Measurements from ENCODE around the gene TMCC1. TPM values are rescaled to one million over a fixed set of nuclear protein-coding genes. Genes with fewer than 3 reads are reported as not detected.

TMCC1 gene
- total and polyA plus RNA-seq, 7 experiments from 2014 or later = 2.6 to 39.4 (median 35.5) TPM

DNA sequence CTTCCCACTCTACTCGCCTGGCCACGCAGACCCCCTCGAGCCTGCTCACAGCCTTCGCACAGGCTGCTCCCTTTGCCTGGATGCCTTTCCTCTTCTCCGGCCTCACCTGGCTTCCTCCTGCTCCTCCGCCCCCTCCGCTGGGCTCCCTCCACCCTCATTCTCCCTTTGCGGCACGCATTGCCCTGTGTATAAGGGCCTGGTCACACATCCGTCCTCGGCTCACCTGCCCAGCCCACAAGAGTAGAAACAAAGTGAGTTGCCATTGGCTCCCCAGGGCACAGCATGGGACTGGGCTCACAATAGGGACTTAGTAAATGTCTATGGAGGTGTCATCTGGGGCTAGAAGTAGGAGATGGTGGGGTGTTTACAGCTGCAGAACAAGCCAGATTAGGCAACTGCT, 291.2 kb downstream of the TMCC1 start:
- Histone ChIP-seq H3K9me3 (ENCODE audit: control insufficient read depth in 2 of 3, low read length in 3 of 3) (no peaks in the 10 kb centered on the region), H3K4me3 (ENCODE audit: low read length) (no peak overlapping the region), H3K36me3 (ENCODE audit: control insufficient read depth in 2 of 3, insufficient read depth in 3 of 3, low read length in 3 of 3) (no peaks in the 10 kb centered on the region), H3K4me1 (ENCODE audit: control insufficient read depth in 2 of 2, insufficient read depth in 2 of 2, low read length in 2 of 2) (peaks cover 0 to 2% of the 10 kb centered on the region in 2 donors), H3K27me3 (ENCODE audit: control insufficient read depth in 2 of 2, insufficient read depth in 2 of 2, low read length in 2 of 2) (peaks cover 0 to 6% of the 10 kb centered on the region in 2 donors), H3K27ac (ENCODE audit: low read depth, low read length) (no peak overlapping the region)
- Mint-ChIP-seq H3K4me3 (no peak overlapping the region), H3K27ac (peak overlapping the region in 2 of 9 donors; percentile 20 to 50), H3K4me1 (peaks cover 4 to 22% (median 6%) of the 10 kb centered on the region in 7 donors), H3K36me3 (peaks cover 0 to 4% (median 0%) of the 10 kb centered on the region in 5 donors), H3K27me3 (peaks cover 8 to 57% (median 11%) of the 10 kb centered on the region in 5 donors), H3K9me3 (peaks cover 0 to 1% (median 0%) of the 10 kb centered on the region in 11 donors)
- intact Hi-C loops (cut with micrococcal nuclease) = loop anchor here in 1 of 2 donors (10.0 kb wide), 1 partner anchor 108 kb away; no protein-coding TSS in a partner anchor
- POLR2A ChIA-PET = no interaction called here
- CTCF ChIA-PET = no interaction called here
- no peak for DNase-seq
- ATAC-seq = no peak

DNA sequence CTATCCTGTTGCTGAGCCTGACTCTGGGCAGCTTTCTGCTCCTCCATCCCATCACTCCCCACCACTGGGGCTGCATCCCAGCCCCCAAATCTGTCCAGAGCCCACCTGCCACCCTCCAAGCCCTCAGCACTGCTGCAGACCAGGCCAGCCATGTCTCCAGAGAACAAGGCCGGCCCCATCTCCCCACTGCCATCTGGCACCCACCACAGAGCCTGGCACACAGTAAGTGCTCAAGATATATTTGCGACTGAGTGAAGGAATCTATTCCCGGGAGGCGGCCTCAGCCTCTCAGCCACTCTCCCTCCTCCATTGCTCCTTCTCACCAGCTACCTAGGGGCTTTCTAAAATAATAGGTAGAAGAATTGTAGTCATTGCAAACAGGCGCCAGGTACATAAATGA, 291.8 kb downstream of the TMCC1 start:
- Mint-ChIP-seq H3K36me3 (peaks cover 0 to 2% (median 0%) of the 10 kb centered on the region in 5 donors), H3K4me3 (no peak overlapping the region), H3K9me3 (peaks cover 0 to 1% (median 0%) of the 10 kb centered on the region in 11 donors), H3K27me3 (peaks cover 8 to 55% (median 11%) of the 10 kb centered on the region in 5 donors), H3K4me1 (peaks cover 3 to 21% (median 6%) of the 10 kb centered on the region in 7 donors), H3K27ac (no peak overlapping the region)
- DNase-seq (no peak), ATAC-seq (no peak)
- H3K4me1 ChIP-seq (ENCODE audit: control insufficient read depth in 2 of 2, insufficient read depth in 2 of 2, low read length in 2 of 2) = no peaks in the 10 kb centered on the region
- intact Hi-C loops (cut with micrococcal nuclease) = loop anchor here in 1 of 2 donors (10.0 kb wide), 1 partner anchor 107 kb away; no protein-coding TSS in a partner anchor
- no peaks in the 10 kb centered on the region for H3K36me3 ChIP-seq (ENCODE audit: control insufficient read depth in 2 of 3, insufficient read depth in 3 of 3, low read length in 3 of 3)
- ChIA-PET CTCF (no interaction called here), POLR2A (no interaction called here)
- H3K9me3 ChIP-seq (ENCODE audit: control insufficient read depth in 2 of 3, low read length in 3 of 3) = no peaks in the 10 kb centered on the region
- no peak overlapping the region for H3K27ac ChIP-seq (ENCODE audit: low read depth, low read length)
- peaks cover 0 to 6% of the 10 kb centered on the region in 2 donors for H3K27me3 ChIP-seq (ENCODE audit: control insufficient read depth in 2 of 2, insufficient read depth in 2 of 2, low read length in 2 of 2)
- no peak overlapping the region for H3K4me3 ChIP-seq (ENCODE audit: low read length)

DNA sequence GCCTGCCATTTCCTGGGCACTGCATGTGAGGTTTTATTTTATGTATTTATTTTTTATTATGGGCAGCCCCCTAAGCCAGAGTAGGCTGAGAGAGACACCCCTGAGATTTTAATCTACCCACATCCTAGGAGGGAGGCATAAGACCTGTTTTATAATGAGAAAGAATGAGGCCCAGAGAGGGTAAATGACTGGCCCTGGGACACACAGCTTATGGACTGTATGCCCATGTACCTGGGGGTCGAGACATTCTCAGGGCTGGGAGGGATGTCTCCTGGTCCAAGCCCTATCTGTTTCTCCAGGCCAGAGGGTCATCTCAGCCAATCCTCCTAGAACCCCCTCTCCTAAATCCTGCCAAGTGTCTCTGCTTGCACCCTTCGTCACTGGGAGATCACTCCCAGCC, 293.2 kb downstream of the TMCC1 start:
- Histone ChIP-seq H3K27me3 (ENCODE audit: control insufficient read depth in 2 of 2, insufficient read depth in 2 of 2, low read length in 2 of 2) (peaks cover 0 to 6% of the 10 kb centered on the region in 2 donors), H3K27ac (ENCODE audit: low read depth, low read length) (no peak overlapping the region), H3K4me3 (ENCODE audit: low read length) (no peak overlapping the region), H3K4me1 (ENCODE audit: control insufficient read depth in 2 of 2, insufficient read depth in 2 of 2, low read length in 2 of 2) (peaks cover 0 to 5% of the 10 kb centered on the region in 2 donors), H3K9me3 (ENCODE audit: control insufficient read depth in 2 of 3, low read length in 3 of 3) (no peaks in the 10 kb centered on the region), H3K36me3 (ENCODE audit: control insufficient read depth in 2 of 3, insufficient read depth in 3 of 3, low read length in 3 of 3) (no peaks in the 10 kb centered on the region)
- ATAC-seq (no peak), DNase-seq (no peak)
- peaks cover 6 to 56% (median 8%) of the 10 kb centered on the region in 5 donors for H3K27me3 Mint-ChIP-seq
- H3K4me1 Mint-ChIP-seq = peaks cover 0 to 20% (median 1%) of the 10 kb centered on the region in 7 donors
- H3K36me3 Mint-ChIP-seq = no peaks in the 10 kb centered on the region
- H3K4me3 Mint-ChIP-seq = no peak overlapping the region
- POLR2A ChIA-PET = no interaction called here
- H3K9me3 Mint-ChIP-seq = no peaks in the 10 kb centered on the region
- intact Hi-C loops (cut with micrococcal nuclease) = loop anchor here in 1 of 2 donors (10.0 kb wide), 1 partner anchor 106 kb away; no protein-coding TSS in a partner anchor
- H3K27ac Mint-ChIP-seq = peak overlapping the region in 1 of 9 donors; percentile 56
- CTCF ChIA-PET = no interaction called here

- ATAC-seq (peak; percentile 85), DNase-seq (no peak)
- peaks cover 4 to 55% (median 6%) of the 10 kb centered on the region in 5 donors for H3K27me3 Mint-ChIP-seq
- Histone ChIP-seq H3K4me1 (ENCODE audit: control insufficient read depth in 2 of 2, insufficient read depth in 2 of 2, low read length in 2 of 2) (peaks cover 0 to 12% of the 10 kb centered on the region in 2 donors), H3K27ac (ENCODE audit: low read depth, low read length) (no peak overlapping the region), H3K9me3 (ENCODE audit: control insufficient read depth in 2 of 3, low read length in 3 of 3) (no peaks in the 10 kb centered on the region), H3K36me3 (ENCODE audit: control insufficient read depth in 2 of 3, insufficient read depth in 3 of 3, low read length in 3 of 3) (no peaks in the 10 kb centered on the region), H3K4me3 (ENCODE audit: low read length) (no peak overlapping the region), H3K27me3 (ENCODE audit: control insufficient read depth in 2 of 2, insufficient read depth in 2 of 2, low read length in 2 of 2) (peaks cover 0 to 1% of the 10 kb centered on the region in 2 donors)
- H3K4me3 Mint-ChIP-seq = no peak overlapping the region
- intact Hi-C loops (cut with micrococcal nuclease) = loop anchor here in 1 of 2 donors (10.0 kb wide), 1 partner anchor 105 kb away; no protein-coding TSS in a partner anchor
- H3K27ac Mint-ChIP-seq = peak overlapping the region in 1 of 9 donors; percentile 33
- ChIA-PET POLR2A (no interaction called here), CTCF (no interaction called here)
- H3K9me3 Mint-ChIP-seq = no peaks in the 10 kb centered on the region
- H3K4me1 Mint-ChIP-seq = peaks cover 0 to 21% (median 4%) of the 10 kb centered on the region in 7 donors
- no peaks in the 10 kb centered on the region for H3K36me3 Mint-ChIP-seq
These were observed 293.9 kb downstream of the TMCC1 start for GRCh38 chr3:129599607-129600006.

DNA sequence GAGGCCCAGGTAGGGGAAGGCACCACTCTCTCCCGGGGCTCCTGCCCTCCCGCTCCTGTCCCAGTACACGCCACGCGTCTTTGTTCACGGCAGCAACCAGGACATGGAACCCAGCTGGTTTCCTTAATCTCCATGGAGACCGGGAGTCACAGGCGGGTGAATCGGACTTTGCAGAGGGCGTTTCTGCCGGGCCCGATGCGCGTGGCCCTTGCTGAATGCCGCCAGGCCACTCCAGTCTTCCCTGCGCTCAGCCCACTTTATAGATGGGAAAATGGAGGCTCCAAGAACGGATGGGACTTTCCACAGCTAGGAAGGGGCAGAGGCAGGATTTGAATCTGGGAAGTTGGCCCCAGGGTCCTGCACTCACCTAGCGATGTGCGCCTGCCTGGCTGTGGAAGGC, 294.4 kb downstream of the TMCC1 start:
- peaks cover 0 to 54% (median 3%) of the 10 kb centered on the region in 5 donors for H3K27me3 Mint-ChIP-seq
- CTCF ChIA-PET = interaction anchor here (0.7 kb wide), 1 partner anchor 350 kb away, joined by 3 read pairs; no protein-coding TSS in a partner anchor
- POLR2A ChIA-PET = no interaction called here
- H3K27ac ChIP-seq (ENCODE audit: low read depth, low read length) = no peak overlapping the region
- intact Hi-C loops (cut with micrococcal nuclease) = no loop called here
- H3K4me3 Mint-ChIP-seq = no peak overlapping the region
- H3K27me3 ChIP-seq (ENCODE audit: control insufficient read depth in 2 of 2, insufficient read depth in 2 of 2, low read length in 2 of 2) = no peaks in the 10 kb centered on the region
- no peaks in the 10 kb centered on the region for H3K9me3 Mint-ChIP-seq
- H3K36me3 Mint-ChIP-seq = no peaks in the 10 kb centered on the region
- DNase-seq = no peak
- H3K27ac Mint-ChIP-seq = no peak overlapping the region
- no peaks in the 10 kb centered on the region for H3K36me3 ChIP-seq (ENCODE audit: control insufficient read depth in 2 of 3, insufficient read depth in 3 of 3, low read length in 3 of 3)
- H3K4me1 ChIP-seq (ENCODE audit: control insufficient read depth in 2 of 2, insufficient read depth in 2 of 2, low read length in 2 of 2) = peaks cover 5 to 18% of the 10 kb centered on the region in 2 donors
- peaks cover 4 to 23% (median 10%) of the 10 kb centered on the region in 7 donors for H3K4me1 Mint-ChIP-seq
- ATAC-seq = no peak
- H3K4me3 ChIP-seq (ENCODE audit: low read length) = no peak overlapping the region
- no peaks in the 10 kb centered on the region for H3K9me3 ChIP-seq (ENCODE audit: control insufficient read depth in 2 of 3, low read length in 3 of 3)

DNA sequence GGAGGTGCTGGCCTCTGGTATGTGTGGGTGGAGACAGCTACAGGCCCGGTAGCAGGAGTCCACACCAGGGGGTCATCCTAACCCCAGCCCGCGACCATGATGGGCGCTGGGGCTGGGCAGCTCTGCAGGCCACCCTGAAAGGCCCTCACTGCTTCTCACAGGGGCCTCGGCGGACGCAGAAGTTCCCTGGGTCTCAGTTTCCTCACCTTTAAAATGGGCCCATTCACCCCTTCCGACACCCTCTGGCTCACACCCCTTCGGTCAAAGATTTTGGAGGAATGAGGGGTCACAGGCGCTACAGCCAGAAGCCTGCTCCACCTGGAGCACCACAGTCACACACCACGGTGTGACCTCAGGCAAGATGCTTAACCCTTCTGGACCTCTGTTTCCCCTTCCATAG, 295.0 kb downstream of the TMCC1 start:
- DNase-seq (no peak), ATAC-seq (no peak)
- H3K27me3 Mint-ChIP-seq = peaks cover 0 to 54% (median 1%) of the 10 kb centered on the region in 5 donors
- intact Hi-C loops (cut with micrococcal nuclease) = no loop called here
- H3K27me3 ChIP-seq (ENCODE audit: control insufficient read depth in 2 of 2, insufficient read depth in 2 of 2, low read length in 2 of 2) = no peaks in the 10 kb centered on the region
- no peaks in the 10 kb centered on the region for H3K9me3 Mint-ChIP-seq
- no peak overlapping the region for H3K27ac ChIP-seq (ENCODE audit: low read depth, low read length)
- POLR2A ChIA-PET = no interaction called here
- no peak overlapping the region for H3K4me3 Mint-ChIP-seq
- no peak overlapping the region for H3K27ac Mint-ChIP-seq
- no peaks in the 10 kb centered on the region for H3K9me3 ChIP-seq (ENCODE audit: control insufficient read depth in 2 of 3, low read length in 3 of 3)
- H3K4me1 ChIP-seq (ENCODE audit: control insufficient read depth in 2 of 2, insufficient read depth in 2 of 2, low read length in 2 of 2) = peaks cover 11 to 22% of the 10 kb centered on the region in 2 donors
- H3K36me3 Mint-ChIP-seq = no peaks in the 10 kb centered on the region
- no peak overlapping the region for H3K4me3 ChIP-seq (ENCODE audit: low read length)
- no peaks in the 10 kb centered on the region for H3K36me3 ChIP-seq (ENCODE audit: control insufficient read depth in 2 of 3, insufficient read depth in 3 of 3, low read length in 3 of 3)
- H3K4me1 Mint-ChIP-seq = peaks cover 10 to 26% (median 16%) of the 10 kb centered on the region in 7 donors
- CTCF ChIA-PET = interaction anchor here (0.7 kb wide), 1 partner anchor 23 kb away, joined by 3 read pairs; no protein-coding TSS in a partner anchor

DNA sequence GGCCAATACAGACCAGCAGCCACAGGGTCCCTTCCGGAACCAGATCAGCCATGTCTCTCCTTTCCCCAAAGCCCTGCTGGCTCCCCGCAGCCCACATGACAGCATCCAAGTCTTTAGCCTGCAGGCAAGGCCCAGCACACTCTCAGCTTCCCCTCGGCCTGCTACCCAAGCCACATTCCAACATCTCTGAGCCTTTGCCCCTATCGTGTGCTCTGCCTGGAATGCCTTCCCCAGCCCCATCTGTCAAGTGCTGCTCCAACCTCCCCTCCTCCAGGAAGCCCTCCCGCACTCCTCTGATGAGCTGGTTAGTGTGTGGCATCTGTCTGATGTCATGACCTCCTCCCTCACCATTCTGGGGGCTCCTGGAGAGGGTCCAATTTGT, 295.5 kb downstream of the TMCC1 start:
- POLR2A ChIA-PET = no interaction called here
- Mint-ChIP-seq H3K27ac (peak overlapping the region in 1 of 9 donors; percentile 73), H3K4me1 (peaks cover 14 to 31% (median 21%) of the 10 kb centered on the region in 7 donors), H3K27me3 (peaks cover 0 to 55% (median 5%) of the 10 kb centered on the region in 5 donors), H3K9me3 (no peaks in the 10 kb centered on the region), H3K4me3 (peak overlapping the region in 1 of 10 donors; percentile 18), H3K36me3 (no peaks in the 10 kb centered on the region)
- DNase-seq (no peak), ATAC-seq (no peak)
- intact Hi-C loops (cut with micrococcal nuclease) = no loop called here
- Histone ChIP-seq H3K27ac (ENCODE audit: low read depth, low read length) (no peak overlapping the region), H3K27me3 (ENCODE audit: control insufficient read depth in 2 of 2, insufficient read depth in 2 of 2, low read length in 2 of 2) (no peaks in the 10 kb centered on the region), H3K4me1 (ENCODE audit: control insufficient read depth in 2 of 2, insufficient read depth in 2 of 2, low read length in 2 of 2) (peaks cover 16 to 27% of the 10 kb centered on the region in 2 donors), H3K4me3 (ENCODE audit: low read length) (no peak overlapping the region), H3K36me3 (ENCODE audit: control insufficient read depth in 2 of 3, insufficient read depth in 3 of 3, low read length in 3 of 3) (no peaks in the 10 kb centered on the region), H3K9me3 (ENCODE audit: control insufficient read depth in 2 of 3, low read length in 3 of 3) (no peaks in the 10 kb centered on the region)
- CTCF ChIA-PET = interaction anchor here (0.7 kb wide), 1 partner anchor 24 kb away, joined by 3 read pairs; no protein-coding TSS in a partner anchor

Data from naive thymus-derived CD4-positive, alpha-beta T cell (primary cell).